ENCODE measurements around the gene ARPC5L.

- no peak for TF ChIP-seq POLR2A (IDR thresholded peaks at IDR 0.05)
- TF ChIP-seq, protein P1, sequence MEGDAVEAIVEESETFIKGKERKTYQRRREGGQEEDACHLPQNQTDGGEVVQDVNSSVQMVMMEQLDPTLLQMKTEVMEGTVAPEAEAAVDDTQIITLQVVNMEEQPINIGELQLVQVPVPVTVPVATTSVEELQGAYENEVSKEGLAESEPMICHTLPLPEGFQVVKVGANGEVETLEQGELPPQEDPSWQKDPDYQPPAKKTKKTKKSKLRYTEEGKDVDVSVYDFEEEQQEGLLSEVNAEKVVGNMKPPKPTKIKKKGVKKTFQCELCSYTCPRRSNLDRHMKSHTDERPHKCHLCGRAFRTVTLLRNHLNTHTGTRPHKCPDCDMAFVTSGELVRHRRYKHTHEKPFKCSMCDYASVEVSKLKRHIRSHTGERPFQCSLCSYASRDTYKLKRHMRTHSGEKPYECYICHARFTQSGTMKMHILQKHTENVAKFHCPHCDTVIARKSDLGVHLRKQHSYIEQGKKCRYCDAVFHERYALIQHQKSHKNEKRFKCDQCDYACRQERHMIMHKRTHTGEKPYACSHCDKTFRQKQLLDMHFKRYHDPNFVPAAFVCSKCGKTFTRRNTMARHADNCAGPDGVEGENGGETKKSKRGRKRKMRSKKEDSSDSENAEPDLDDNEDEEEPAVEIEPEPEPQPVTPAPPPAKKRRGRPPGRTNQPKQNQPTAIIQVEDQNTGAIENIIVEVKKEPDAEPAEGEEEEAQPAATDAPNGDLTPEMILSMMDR (IDR thresholded peaks at IDR 0.05): no peak
Observed at GRCh38 chr9:124906966-124907365, 45.0 kb downstream of the ARPC5L start.
